ENCODE measurements around the gene CXCR4. TPM values are rescaled to one million over a fixed set of nuclear protein-coding genes. Genes with fewer than 3 reads are reported as not detected.
A peak's percentile ranks its signal among the peaks of the same experiment; 100 is the strongest.

The CXCR4 gene
- total and polyA plus RNA-seq, 2 experiments from 2014 or later = 2.1 TPM

DNA sequence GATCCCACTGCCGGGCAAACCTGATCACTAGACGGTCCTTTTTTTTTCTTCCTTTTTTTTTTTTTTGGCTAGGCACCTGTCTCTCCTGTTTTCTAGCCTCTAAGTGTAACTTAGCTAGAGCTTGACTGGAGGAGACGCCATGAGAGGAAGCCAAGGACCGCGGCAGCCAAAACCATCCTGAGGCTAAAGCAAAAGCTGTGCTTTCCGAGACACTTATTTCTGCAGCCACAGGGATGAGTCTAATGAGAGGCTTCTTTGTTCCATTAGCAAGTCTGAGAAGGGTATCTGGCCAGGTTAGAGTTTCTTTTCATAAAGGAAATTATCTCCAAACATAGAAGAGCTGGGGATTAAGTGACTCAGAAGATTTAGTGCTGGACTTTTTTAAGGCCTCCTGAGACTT lies 7.3 kb upstream of the CXCR4 start:
- H3K36me3 ChIP-seq (ENCODE audit: insufficient read depth) = no peaks in the 10 kb centered on the region
- no peak overlapping the region for H3K27ac ChIP-seq (ENCODE audit: low read depth)
- no peak overlapping the region for H3K4me3 Mint-ChIP-seq
- TF ChIP-seq, protein P1, sequence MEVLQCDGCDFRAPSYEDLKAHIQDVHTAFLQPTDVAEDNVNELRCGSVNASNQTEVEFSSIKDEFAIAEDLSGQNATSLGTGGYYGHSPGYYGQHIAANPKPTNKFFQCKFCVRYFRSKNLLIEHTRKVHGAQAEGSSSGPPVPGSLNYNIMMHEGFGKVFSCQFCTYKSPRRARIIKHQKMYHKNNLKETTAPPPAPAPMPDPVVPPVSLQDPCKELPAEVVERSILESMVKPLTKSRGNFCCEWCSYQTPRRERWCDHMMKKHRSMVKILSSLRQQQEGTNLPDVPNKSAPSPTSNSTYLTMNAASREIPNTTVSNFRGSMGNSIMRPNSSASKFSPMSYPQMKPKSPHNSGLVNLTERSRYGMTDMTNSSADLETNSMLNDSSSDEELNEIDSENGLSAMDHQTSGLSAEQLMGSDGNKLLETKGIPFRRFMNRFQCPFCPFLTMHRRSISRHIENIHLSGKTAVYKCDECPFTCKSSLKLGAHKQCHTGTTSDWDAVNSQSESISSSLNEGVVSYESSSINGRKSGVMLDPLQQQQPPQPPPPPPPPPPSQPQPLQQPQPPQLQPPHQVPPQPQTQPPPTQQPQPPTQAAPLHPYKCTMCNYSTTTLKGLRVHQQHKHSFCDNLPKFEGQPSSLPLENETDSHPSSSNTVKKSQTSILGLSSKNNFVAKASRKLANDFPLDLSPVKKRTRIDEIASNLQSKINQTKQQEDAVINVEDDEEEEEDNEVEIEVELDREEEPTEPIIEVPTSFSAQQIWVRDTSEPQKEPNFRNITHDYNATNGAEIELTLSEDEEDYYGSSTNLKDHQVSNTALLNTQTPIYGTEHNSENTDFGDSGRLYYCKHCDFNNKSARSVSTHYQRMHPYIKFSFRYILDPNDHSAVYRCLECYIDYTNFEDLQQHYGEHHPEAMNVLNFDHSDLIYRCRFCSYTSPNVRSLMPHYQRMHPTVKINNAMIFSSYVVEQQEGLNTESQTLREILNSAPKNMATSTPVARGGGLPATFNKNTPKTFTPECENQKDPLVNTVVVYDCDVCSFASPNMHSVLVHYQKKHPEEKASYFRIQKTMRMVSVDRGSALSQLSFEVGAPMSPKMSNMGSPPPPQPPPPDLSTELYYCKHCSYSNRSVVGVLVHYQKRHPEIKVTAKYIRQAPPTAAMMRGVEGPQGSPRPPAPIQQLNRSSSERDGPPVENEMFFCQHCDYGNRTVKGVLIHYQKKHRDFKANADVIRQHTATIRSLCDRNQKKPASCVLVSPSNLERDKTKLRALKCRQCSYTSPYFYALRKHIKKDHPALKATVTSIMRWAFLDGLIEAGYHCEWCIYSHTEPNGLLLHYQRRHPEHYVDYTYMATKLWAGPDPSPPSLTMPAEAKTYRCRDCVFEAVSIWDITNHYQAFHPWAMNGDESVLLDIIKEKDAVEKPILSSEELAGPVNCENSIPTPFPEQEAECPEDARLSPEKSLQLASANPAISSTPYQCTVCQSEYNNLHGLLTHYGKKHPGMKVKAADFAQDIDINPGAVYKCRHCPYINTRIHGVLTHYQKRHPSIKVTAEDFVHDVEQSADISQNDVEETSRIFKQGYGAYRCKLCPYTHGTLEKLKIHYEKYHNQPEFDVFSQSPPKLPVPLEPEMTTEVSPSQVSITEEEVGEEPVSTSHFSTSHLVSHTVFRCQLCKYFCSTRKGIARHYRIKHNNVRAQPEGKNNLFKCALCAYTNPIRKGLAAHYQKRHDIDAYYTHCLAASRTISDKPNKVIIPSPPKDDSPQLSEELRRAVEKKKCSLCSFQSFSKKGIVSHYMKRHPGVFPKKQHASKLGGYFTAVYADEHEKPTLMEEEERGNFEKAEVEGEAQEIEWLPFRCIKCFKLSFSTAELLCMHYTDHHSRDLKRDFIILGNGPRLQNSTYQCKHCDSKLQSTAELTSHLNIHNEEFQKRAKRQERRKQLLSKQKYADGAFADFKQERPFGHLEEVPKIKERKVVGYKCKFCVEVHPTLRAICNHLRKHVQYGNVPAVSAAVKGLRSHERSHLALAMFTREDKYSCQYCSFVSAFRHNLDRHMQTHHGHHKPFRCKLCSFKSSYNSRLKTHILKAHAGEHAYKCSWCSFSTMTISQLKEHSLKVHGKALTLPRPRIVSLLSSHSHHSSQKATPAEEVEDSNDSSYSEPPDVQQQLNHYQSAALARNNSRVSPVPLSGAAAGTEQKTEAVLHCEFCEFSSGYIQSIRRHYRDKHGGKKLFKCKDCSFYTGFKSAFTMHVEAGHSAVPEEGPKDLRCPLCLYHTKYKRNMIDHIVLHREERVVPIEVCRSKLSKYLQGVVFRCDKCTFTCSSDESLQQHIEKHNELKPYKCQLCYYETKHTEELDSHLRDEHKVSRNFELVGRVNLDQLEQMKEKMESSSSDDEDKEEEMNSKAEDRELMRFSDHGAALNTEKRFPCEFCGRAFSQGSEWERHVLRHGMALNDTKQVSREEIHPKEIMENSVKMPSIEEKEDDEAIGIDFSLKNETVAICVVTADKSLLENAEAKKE (CRISPR knock-in tag; IDR thresholded peaks at IDR 0.05) = no peak
- TF ChIP-seq NANOG (IDR thresholded peaks at IDR 0.05; ENCODE audit: borderline replicate concordance) (no peak), JUNB (IDR thresholded peaks at IDR 0.05; ENCODE audit: unreplicated experiment) (no peak), REST (IDR thresholded peaks at IDR 0.05; ENCODE audit: unreplicated experiment) (no peak), STAT1 (IDR thresholded peaks at IDR 0.05; ENCODE audit: unreplicated experiment) (no peak), POLR2AphosphoS5 (IDR thresholded peaks at IDR 0.05; ENCODE audit: low read depth) (no peak), EZH2 (IDR thresholded peaks at IDR 0.05; ENCODE audit: low read depth, unreplicated experiment) (no peak), ZNF331 (CRISPR knock-in tag; IDR thresholded peaks at IDR 0.05; ENCODE audit: low read depth) (no peak), ZNF114 (CRISPR knock-in tag; IDR thresholded peaks at IDR 0.05) (no peak)
- TF ChIP-seq, protein P2, sequence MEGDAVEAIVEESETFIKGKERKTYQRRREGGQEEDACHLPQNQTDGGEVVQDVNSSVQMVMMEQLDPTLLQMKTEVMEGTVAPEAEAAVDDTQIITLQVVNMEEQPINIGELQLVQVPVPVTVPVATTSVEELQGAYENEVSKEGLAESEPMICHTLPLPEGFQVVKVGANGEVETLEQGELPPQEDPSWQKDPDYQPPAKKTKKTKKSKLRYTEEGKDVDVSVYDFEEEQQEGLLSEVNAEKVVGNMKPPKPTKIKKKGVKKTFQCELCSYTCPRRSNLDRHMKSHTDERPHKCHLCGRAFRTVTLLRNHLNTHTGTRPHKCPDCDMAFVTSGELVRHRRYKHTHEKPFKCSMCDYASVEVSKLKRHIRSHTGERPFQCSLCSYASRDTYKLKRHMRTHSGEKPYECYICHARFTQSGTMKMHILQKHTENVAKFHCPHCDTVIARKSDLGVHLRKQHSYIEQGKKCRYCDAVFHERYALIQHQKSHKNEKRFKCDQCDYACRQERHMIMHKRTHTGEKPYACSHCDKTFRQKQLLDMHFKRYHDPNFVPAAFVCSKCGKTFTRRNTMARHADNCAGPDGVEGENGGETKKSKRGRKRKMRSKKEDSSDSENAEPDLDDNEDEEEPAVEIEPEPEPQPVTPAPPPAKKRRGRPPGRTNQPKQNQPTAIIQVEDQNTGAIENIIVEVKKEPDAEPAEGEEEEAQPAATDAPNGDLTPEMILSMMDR (conservative IDR thresholded peaks at IDR 0.05; ENCODE audit: low read depth in 2 of 2) = no peak
- no peaks in the 10 kb centered on the region for H3K9me2 ChIP-seq (ENCODE audit: insufficient read depth)
- no peaks in the 10 kb centered on the region for H3F3A ChIP-seq (replicated peaks; ENCODE audit: low read depth)
- peaks cover 9% of the 10 kb centered on the region for H3K27me3 Mint-ChIP-seq (ENCODE audit: insufficient read depth, low read depth, poor library complexity)
- no peak overlapping the region for H2AFZ ChIP-seq
- no peaks in the 10 kb centered on the region for H3K79me2 ChIP-seq (replicated peaks; ENCODE audit: insufficient read depth)
- H3K4me1 Mint-ChIP-seq = peaks cover 26% of the 10 kb centered on the region
- no peak overlapping the region for H3K4me3 ChIP-seq
- H3K27ac Mint-ChIP-seq = no peak overlapping the region
- peaks cover 16% of the 10 kb centered on the region for H3K27me3 ChIP-seq (ENCODE audit: insufficient read depth)
- no peaks in the 10 kb centered on the region for H4K20me1 ChIP-seq (replicated peaks; ENCODE audit: insufficient read depth)
- no peaks in the 10 kb centered on the region for H3K9me3 Mint-ChIP-seq
- DNase-seq (ENCODE audit: low spot score) (no peak), ATAC-seq (no peak)
- peak overlapping the region; percentile 49; the same call in 1 of the 2 replicates for H3K4me2 ChIP-seq
- peaks cover 49% of the 10 kb centered on the region for H3K4me1 ChIP-seq (ENCODE audit: insufficient read depth)
- H3K36me3 Mint-ChIP-seq (ENCODE audit: low read depth) = no peaks in the 10 kb centered on the region
